Endometrial microvascular endothelial cells (primary cell): ENCODE measurements around the gene TRABD2B. TPM values are rescaled to one million over a fixed set of nuclear protein-coding genes. Genes with fewer than 3 reads are reported as not detected.

Experiments
- in situ Hi-C: cut with HindIII; loops from 2 replicates; pipeline ENCODE4 v1.10.0; 2017; ENCODE audit warnings: low sequenced_read_pairs, low pct_unique_long_range_greater_than_20kb; ENCODE audit errors: inconsistent ontology term
- total RNA-seq: library from RNA; depleted of rRNA; stranded (reverse); fragments of >200 nt; gene quantifications from one replicate; pipeline ENCODE4 v1.2.3, GENCODE V29; 2015; ENCODE audit errors: inconsistent ontology term

TRABD2B gene
- total RNA-seq, 1 donor from 2014 or later: not detected

DNA sequence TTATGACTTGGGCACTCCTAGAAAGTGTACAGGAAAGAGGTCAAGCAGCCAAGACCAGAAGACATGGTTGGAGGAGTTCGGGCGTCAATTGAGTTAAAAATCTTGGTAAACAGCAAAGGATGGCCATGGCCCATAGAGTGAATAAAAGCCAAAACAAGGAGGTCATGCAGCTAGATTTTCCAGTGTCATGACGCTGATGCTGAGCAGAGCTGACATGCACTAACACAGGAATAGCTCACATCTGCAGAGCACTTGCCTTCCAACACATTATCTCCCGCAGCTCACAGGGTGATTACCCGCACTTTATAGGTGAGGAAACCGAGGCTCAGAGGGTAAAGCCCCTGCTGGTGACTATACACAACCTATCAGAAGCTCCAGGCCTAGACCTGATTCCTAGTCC, 49.7 kb downstream of the TRABD2B start:
- in situ Hi-C loops: no loop called here

DNA sequence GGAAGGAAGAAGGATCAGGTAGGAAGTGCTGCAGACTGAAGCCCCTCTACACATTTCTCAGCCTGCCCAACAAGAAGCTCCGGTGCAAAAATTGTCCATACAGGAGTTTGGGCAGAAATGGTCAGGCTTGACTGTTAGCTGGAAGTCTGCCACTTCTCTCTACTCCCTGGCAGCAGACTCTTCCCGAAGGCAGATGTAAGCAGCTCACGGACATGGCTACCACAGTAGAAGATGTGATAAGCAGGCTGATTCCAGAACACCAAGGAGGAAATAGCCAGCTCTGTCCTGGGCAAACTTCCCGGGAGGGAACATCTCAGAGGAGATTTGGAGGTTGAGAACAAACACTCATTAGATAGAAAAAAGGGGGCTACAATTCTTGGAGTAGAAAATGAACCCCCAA, 52.6 kb downstream of the TRABD2B start:
- in situ Hi-C loops: no loop called here

DNA sequence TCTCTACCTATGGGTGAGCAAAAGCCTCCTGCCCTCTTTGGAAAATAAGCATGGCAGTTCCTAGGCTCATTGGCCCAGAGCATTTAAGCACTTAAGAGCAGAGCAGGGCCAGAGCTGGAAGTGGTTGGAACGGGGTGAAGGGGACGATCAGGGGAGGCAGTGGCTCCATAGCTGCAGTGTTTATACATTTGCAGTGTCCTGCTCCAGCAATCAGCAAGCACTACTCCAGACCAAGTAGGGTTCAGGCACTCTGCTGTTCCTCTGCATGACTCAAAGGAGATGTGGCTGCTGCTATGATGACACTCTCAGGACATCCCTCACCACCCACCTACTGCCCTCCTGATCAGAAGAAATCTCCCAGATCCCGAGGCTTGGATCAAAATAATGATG, 55.0 kb downstream of the TRABD2B start:
- in situ Hi-C loops: no loop called here

DNA sequence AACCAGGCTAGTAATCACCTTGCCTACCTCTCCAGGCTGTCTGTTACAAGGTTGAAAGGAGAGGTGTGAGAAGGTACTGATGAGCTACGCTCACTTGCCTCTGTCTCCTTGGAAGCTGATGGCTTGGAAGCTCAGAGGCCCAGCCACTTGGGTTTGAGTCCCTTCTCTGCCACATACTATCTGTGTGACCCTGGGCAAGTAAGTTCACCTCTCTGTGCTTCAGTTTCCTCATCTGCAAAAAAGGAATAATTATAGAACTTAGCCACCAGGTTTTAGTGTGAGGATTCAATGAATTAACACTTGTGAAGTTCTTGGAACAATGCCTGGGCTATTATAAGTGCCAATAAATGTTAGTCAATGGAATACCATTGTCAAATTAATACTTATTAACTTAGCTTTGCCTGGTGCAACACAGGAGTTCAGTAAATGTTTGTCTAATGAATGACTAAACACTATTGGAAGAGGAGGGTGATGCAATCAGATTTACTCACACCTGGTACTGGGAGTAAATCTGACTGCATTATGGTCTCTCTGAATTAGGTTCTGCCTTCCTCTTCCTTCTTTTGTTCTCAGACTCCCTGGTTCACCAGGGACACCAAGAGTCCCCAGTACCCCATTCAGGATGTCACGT, 55.5 kb downstream of the TRABD2B start:
- in situ Hi-C loops: no loop called here

DNA sequence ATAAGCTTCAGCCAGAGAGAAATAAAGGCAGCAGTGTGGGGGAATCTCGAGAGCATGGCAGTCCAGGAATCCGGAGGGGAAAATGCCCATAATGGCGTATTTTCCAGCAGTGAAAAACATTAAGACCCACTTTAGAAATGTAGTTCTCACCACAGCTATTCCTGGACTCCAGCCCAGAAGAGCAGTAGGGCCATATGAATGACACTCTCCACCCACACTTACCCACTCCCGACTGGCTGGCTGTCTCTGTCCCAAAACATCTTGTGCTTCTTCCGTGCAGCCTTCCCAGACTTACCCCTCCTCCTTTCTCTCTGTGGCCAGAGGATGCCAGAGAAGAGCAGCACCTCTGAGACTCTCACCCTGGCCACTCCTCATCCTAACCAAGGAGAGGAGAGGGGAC, 56.4 kb downstream of the TRABD2B start:
- in situ Hi-C loops: no loop called here

DNA sequence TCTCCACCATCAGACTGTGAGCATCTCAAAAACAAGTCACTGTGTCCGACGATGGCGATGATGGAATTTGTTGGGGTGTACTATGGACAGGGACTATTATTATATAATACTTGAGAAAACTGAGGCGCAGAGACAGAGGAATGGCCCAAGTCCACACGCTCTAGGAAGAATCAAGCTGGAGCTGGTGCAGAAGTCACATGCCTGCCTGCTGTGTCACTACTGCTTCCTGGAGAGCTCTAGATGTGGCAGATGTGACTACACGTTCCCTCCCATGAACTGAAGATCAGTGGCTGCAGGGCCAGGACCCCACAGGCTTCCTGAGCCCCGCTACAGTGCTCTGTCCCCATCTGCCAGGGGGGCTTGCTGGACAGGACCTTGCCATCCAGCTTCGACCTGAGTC, 56.9 kb downstream of the TRABD2B start:
- in situ Hi-C loops: no loop called here

DNA sequence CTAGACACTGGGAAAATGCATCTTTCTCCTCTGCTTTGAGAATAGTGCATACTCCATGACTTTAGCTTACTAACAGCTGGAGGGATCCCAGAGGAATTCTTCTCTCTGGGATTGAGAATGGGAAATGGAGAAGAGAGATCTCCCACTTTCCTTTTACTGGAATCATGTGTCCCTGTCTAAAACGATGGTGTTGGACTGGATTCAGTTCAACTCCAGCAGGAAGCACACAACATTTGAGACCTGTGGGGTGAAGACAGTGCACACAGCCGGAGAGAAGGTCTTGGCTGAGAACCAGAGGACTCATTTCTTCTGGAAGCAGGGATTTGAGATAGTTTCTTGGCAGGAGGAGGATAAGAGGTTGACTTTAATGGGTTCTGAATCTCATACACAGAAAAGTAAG, 58.7 kb downstream of the TRABD2B start:
- in situ Hi-C loops: no loop called here

DNA sequence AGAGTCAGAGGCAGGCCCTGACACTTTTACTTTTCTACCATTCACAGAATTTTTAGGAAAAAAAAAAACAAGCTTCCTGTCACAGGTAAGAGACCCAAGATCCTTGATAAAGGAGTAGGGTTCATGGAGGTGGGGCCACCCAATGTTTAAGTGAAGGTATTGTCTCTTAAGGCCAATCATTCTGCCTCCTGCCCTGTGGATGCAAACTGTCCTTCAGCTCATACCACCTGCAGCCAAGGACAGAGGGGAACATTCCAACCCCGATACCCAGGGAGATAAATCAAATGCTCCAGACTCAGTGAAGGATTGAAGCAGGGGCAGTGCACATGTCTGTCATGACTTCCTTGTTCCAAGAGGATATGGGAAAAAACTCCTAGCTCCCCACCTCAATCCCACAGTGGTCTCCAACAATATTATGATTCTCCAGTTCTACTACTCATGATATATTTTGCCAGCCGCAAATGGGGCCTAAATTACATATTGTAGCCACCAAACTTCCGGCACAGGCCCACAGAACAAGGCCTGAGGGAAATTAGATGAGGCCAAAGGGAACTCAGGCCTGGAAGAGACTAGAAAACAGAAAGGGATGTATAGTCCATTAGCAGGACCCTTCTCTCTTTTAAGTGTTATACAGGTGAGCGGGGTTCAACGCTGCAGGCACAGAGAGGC, 59.5 kb downstream of the TRABD2B start:
- in situ Hi-C loops: no loop called here

DNA sequence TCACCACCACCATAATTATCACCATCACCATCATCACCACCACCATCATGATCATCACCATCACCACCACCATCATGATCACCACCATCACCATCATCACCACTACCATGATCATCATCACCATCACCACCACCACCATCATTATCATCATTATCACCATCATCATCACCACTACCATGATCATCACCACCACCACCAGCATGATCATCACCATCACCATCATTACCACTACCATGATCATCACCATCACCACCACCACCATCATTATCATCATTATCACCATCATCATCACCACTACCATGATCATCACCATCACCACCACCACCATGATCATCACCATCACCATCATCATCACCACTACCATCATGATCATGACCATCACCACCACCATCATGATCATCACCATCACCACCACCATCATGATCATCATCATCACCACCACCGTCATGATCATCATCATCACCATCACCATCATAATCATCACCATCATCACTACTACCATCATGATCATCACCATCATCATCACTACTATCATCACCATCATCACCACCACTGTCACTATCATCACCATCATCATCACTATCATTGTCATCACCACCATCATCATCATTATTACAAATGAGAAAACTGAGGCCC, 60.2 kb downstream of the TRABD2B start:
- in situ Hi-C loops: no loop called here

DNA sequence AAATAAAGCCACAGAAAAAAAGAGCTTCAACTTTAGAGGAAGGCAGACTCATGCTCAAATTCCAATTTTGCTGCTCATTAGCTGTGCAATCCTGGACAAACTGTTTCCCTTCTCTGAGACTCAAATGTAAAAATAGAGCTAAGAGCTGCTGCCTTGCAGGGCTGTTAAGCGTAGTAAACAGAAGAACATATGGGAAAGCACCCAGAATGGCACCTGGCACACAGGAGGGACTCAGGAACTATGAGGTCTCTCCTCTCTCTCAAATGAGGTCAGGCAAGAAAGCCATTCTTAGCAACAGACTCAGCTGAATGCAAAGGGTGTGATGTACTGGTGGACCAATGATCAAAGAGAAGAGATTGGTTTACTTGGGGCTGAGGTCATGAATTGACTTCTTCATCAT, 61.3 kb downstream of the TRABD2B start:
- in situ Hi-C loops: no loop called here

DNA sequence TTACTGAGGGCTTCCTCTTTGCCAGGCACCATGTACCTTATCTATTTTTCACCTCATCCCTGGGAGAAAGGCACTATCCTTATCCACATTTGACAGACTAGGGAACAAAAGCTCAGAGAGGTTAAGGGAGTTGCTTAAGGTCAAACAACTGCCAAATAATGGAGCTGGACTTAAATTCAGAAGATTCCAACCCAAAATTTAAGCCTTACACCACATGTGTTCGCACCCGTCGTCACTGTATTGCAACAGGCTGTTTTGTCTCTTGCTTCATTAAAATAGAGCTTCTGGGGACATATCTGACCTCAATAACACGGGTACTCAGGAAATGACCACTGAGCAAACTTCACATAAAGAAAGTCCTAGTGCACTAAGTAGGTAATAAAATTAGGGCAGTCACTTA, 62.0 kb downstream of the TRABD2B start:
- in situ Hi-C loops: no loop called here

DNA sequence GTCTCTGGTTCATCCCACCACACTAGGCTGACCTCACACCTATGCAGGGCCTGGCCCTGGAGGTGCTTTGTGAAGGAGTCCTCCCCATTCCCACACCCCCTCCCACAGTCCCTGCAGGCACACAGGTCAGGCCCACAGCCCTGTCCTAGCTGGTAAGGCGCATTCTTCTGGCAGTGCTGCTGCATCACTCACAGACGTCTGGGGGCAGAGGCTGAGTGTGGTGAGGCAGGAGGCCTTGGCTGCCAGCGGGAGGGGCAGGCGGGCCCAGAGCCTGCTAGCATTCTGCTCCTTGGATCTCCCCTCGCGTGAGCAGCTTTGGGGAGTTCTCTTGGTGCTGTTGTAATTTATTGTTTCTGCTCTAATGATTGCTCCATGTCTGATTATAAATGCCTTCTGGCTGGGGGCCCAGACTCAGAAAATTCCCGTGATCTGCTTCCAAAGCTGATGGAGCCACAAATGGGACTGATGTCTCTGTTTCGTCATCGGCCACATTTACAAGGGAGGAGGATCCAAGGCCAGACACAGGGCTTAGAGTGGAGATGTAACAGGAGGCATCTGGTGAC, 62.9 kb downstream of the TRABD2B start:
- in situ Hi-C loops: no loop called here

DNA sequence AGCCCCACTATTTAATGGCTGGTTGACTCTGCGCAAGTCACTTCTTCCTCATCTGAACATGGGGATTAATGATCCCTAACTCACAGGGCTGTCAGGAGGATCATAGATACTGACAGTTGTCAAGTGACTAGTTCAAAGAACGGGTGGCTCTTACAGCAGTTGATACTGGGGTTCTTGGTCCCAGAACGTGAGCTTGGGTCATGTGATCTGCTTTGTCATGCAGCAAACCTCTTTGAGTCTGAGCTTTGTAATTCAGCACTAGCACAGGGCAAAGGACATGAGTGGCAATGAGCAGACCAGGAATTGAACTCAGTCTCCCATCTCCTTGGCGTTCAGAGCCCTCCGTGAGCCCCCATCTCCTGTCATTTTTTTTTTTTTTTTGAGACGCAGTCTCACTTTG, 64.4 kb downstream of the TRABD2B start:
- in situ Hi-C loops: no loop called here

DNA sequence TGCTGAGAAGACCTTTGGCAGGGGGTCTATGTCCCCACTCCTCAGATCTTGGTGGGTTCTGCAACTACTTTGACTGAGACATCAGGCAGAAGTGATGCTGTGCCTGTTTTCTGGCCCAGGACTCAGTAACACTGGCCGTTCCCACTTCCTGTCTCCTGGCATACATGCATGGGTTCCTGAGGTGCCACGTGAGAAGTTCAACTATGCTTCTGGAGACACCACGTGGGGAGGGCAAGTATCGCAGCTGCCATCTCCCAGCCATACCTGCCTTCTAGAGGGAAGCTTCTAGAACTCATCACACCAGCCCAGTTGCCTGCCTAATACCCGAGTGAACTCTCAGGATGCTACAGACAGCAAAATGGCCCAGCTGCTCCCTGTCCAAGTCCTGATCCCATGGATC, 65.8 kb downstream of the TRABD2B start:
- in situ Hi-C loops: no loop called here

DNA sequence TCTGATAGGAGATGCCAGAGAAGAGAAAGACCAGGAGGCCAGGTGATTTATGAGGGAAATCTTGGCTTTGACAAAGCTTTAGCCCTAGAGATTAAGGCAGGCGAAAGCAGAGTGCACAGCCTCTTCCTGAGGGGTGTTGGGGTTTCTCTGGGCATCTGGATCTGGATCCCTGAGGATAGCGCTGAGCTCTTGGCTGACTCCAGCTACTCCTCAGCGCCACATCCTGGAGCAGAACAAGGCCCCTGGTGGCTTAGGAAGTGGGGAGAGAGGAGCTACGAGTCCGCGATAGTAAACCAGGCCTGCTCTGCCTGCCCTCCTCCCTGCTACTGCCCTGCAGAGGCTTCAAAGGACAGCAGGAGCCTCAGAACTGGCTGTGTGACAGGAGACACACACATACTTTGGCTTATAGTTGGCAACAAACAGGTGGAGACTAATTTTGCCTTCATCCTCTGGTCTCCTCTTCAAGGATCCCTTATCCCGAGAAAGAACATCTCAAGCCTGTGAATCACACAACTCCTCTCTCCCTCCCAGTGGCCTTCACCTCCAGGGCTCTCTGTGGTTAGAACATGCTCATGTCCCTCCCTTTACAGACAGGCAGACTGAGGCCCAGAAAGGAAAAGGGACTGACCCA, 66.9 kb downstream of the TRABD2B start:
- in situ Hi-C loops: no loop called here

DNA sequence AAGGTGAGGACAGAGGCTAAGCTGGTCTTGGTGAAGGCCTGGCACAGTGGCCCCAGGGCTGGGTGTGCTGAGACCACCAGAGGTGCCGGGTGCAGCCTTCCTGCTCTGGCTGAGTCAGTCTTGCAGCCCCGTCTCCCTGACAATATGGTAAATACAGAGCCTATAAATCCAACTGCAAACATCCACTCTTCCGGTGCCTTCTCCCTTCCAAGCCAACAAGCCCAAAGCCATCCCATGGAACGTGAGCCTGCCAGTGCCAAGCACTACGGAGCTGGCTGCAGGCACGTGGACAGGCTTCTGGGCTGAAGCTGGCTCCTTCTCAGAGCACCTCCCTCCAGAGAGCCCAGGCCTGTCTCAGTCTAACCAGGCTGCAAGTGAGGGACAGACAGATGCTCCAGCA, 70.0 kb downstream of the TRABD2B start:
- in situ Hi-C loops: no loop called here

DNA sequence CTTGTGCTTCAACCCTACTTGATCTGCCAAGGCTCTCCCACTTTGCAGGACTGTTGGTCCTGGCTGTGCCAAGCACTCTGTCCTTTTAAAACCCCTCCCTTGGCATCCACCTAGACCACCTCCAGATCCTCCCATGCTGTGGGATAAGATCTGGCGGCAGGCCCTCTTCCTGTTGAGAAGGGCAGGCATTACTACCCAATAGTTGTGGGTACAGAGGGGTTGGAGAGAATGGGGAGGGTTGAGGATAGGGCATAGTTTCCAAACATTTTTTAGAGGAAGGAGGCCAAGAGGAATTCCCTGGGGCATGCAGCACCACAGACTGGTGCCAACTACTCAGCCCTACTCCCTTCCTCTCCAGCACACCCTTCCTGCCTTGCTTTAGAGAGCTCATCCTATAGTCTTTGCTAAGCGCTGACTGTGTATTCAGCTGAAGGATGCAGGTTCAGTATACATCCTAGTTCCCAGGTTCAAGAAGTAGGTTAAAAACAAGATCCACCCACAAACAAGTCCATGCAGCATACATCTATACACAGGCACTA, 70.7 kb downstream of the TRABD2B start:
- in situ Hi-C loops: no loop called here

DNA sequence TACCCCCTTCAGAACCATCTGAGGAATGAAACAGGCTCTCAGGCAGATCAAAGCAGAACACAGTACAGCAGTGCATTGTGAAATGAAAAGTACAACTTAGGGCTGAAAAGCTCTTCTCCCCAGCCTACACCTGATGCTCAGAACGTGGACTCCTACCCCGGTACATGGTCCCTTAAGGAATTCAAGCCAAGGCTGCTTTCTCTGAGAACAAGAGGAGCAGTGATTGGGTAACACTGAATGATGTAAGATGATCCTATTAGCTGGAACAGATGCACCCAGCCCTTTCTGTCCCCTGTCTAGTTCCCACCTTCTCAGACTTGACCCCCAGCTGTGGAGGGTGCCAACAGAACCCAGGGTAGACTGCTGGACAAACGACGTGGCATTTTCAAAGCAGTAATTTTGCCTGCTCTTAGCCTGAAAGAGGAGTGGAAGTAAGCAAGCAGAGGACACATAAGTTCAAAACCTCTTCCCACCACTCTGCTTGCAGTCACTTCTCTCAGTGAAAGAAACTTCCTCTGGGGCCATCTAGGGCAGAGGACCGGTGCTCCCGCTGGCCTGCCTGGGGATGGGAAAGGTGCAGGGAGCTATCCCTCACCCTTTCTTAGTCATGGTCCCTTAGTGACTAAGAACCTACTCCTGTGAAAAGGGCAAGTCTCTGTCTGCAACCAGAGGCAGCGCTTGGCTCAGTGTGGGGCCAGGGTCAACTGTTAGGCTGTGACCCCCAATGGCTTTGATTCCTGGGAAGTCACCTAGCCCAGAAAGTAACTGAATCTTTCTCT, 72.7 kb downstream of the TRABD2B start:
- in situ Hi-C loops: no loop called here

DNA sequence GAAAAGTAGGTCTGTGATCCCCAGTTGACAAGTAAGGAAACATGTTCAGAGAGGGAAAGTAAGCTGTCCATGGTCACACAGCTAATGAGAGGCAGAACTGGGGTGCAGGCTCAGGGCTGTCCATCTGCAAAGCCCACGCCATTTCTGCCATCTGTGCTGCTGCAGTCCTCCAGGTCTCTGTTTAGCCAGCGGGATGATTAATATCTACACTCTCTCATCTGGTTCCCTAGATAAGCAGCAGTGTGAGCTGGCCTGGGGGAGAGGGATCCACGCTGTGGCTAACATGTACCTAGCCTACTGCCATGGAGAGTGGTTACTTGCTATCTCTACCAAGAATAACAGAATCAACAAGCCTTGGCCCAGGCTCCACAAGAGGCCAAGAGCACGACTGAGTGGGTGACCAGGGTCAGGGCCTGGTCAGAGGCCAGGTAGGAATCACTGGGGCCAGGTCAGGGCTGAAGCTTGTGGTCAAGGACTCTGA, 75.2 kb downstream of the TRABD2B start:
- in situ Hi-C loops: no loop called here
